Neural cell (in vitro differentiated cells): ENCODE measurements around the gene BCOR.

Source experiments
- EP300 ChIP-seq: fragments of 450-650 bp; conservative IDR thresholded peaks from 2 replicates; pipeline ENCODE4 v1.6.1; 2014; ENCODE audit warnings: antibody characterized with exemption, mild to moderate bottlenecking, moderate library complexity; ENCODE audit not compliant: poor library complexity, severe bottlenecking
- EZH2 ChIP-seq: fragments of 200-600, 300-800 bp; shearing (Covaris generic), sonication (generic); IDR thresholded peaks from 2 replicates; pipeline ENCODE4 v1.6.1; 2014; ENCODE audit warnings: antibody characterized with exemption, low read length, borderline replicate concordance, mild to moderate bottlenecking; ENCODE audit not compliant: insufficient read depth, poor library complexity, severe bottlenecking
- TF ChIP-seq, protein P1 (sequence below): fragments of 450-650 bp; IDR thresholded peaks from 2 replicates; pipeline ENCODE4 v1.5.1; 2014; ENCODE audit warnings: antibody characterized with exemption, mild to moderate bottlenecking, moderate library complexity; ENCODE audit not compliant: poor library complexity, severe bottlenecking

DNA sequence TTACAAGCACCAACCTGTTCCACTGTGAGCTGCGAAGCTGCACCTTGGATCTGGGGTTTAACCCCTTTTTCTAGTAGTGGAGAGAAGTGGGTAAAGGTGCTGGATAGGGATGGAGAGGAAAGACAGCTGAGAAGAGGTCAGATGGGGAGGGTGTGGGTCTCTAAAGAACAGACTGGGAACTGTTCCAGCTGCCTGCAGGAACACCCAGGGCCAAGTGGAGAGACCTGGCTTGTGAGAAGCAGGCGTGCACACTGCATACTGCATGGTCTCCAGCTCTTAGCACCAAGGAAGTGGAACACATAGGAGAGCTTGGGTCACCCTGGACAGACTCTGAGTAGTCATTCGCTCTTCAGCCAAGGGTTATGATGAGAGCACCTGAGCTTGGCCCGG is 16.1 kb downstream of the BCOR start:
- TF ChIP-seq, protein P1, sequence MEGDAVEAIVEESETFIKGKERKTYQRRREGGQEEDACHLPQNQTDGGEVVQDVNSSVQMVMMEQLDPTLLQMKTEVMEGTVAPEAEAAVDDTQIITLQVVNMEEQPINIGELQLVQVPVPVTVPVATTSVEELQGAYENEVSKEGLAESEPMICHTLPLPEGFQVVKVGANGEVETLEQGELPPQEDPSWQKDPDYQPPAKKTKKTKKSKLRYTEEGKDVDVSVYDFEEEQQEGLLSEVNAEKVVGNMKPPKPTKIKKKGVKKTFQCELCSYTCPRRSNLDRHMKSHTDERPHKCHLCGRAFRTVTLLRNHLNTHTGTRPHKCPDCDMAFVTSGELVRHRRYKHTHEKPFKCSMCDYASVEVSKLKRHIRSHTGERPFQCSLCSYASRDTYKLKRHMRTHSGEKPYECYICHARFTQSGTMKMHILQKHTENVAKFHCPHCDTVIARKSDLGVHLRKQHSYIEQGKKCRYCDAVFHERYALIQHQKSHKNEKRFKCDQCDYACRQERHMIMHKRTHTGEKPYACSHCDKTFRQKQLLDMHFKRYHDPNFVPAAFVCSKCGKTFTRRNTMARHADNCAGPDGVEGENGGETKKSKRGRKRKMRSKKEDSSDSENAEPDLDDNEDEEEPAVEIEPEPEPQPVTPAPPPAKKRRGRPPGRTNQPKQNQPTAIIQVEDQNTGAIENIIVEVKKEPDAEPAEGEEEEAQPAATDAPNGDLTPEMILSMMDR: no peak
- TF ChIP-seq EZH2 (no peak), EP300 (no peak)
